Mesothelial cell of epicardium (in vitro differentiated cells): ENCODE data around the gene KLHL33. TPM values are rescaled to one million over a fixed set of nuclear protein-coding genes. Genes with fewer than 3 reads are reported as not detected.

Experiments used
- DNase-seq, 2 experiments: peaks; one replicate each; pipeline ENCODE4 v3.0.0; 2021; ENCODE audit warnings: low spot score in 2 of 2; ENCODE audit not compliant: unreplicated experiment in 2 of 2
- H3K27ac Mint-ChIP-seq: 2 replicates; pipeline ENCODE4 v1.8.0; 2021; ENCODE audit warnings: mixed read lengths
- H3K27me3 Mint-ChIP-seq: 2 replicates; pipeline ENCODE4 v1.8.0; 2021; ENCODE audit warnings: low read depth, mixed read lengths
- H3K36me3 Mint-ChIP-seq: 2 replicates; pipeline ENCODE4 v1.8.0; 2021; ENCODE audit warnings: mixed read lengths
- H3K4me1 Mint-ChIP-seq: 2 replicates; pipeline ENCODE4 v1.8.0; 2021; ENCODE audit warnings: mixed read lengths
- H3K4me3 Mint-ChIP-seq: 2 replicates; pipeline ENCODE4 v1.8.0; 2021; ENCODE audit warnings: mild to moderate bottlenecking, moderate library complexity, mixed read lengths
- H3K9me3 Mint-ChIP-seq: 2 replicates; pipeline ENCODE4 v1.8.0; 2021; ENCODE audit warnings: mixed read lengths
- CTCF ChIP-seq: fragments of 200-600 bp; sonication (generic); IDR thresholded peaks from one replicate; pipeline ENCODE4 v1.5.0; 2021; ENCODE audit warnings: antibody characterized with exemption; ENCODE audit not compliant: unreplicated experiment
- total RNA-seq: library from RNA; stranded (reverse); gene quantifications from 3 replicates; pipeline ENCODE4 v1.2.1, GENCODE V29; 2021

KLHL33 gene
- total RNA-seq, 1 donor from 2014 or later, result 0.13 TPM

GRCh38 chr14:20429801-20430669 lies 5.9 kb downstream of the KLHL33 start:
- Mint-ChIP-seq H3K4me1 (no peaks in the 10 kb centered on the region), H3K27me3 (peaks cover 5% of the 10 kb centered on the region), H3K36me3 (no peaks in the 10 kb centered on the region), H3K4me3 (no peak overlapping the region), H3K27ac (no peak overlapping the region), H3K9me3 (no peaks in the 10 kb centered on the region)
- TF ChIP-seq CTCF, result no peak
- no peak for DNase-seq

DNA sequence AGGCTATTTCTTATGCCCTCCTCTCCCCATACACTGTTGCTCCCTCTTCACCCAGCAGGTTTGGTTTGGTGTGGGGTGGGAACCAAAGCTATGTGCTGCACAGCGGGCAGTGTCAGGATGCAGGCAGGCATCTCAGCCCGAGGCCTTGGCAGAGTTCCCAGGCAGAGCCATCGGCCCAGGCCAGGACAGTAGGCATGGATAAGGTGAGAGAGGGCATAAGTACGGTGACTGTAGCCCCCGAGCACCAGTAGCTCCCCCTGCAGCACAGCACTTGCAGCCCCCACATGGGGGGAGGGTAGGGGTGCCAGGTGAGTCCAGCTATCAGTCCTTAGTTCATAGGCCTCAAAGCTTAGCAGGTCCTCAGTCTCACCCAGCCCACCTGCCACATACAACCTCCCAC lies 7.2 kb downstream of the KLHL33 start:
- Mint-ChIP-seq H3K36me3 (no peaks in the 10 kb centered on the region), H3K9me3 (no peaks in the 10 kb centered on the region), H3K4me1 (no peaks in the 10 kb centered on the region), H3K27me3 (peaks cover 2% of the 10 kb centered on the region), H3K4me3 (no peak overlapping the region), H3K27ac (no peak overlapping the region)
- no peak for DNase-seq
- TF ChIP-seq CTCF, result no peak

DNA sequence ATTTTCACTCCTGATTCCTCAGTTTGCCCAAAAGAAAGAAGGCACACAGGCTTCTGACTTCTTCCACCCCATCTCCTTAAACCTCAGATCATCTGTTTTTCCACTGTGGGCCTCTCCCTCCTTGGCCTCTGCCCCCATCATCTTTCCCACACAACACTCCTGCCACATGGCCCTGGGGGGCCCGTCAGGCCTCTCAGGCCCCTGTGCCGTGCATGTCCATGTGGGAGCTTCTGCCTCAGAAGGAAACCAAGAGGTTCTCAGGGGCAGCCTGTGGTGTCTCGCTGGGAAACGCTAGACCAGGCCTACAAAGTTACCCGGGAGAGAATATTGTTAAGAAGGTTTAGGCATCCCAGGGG lies 8.0 kb downstream of the KLHL33 start:
- Mint-ChIP-seq H3K4me3 (no peak overlapping the region), H3K27me3 (no peaks in the 10 kb centered on the region), H3K4me1 (no peaks in the 10 kb centered on the region), H3K36me3 (no peaks in the 10 kb centered on the region), H3K9me3 (no peaks in the 10 kb centered on the region), H3K27ac (no peak overlapping the region)
- no peak for DNase-seq
- TF ChIP-seq CTCF, result no peak

- no peak overlapping the region for H3K4me3 Mint-ChIP-seq
- H3K4me1 Mint-ChIP-seq, result no peaks in the 10 kb centered on the region
These were observed 8.5 kb downstream of the KLHL33 start for GRCh38 chr14:20427231-20428009.

GRCh38 chr14:20424851-20425250 lies 11.1 kb downstream of the KLHL33 start:
- Mint-ChIP-seq H3K27me3 (no peaks in the 10 kb centered on the region), H3K4me3 (no peak overlapping the region), H3K4me1 (no peaks in the 10 kb centered on the region), H3K9me3 (no peaks in the 10 kb centered on the region), H3K36me3 (no peaks in the 10 kb centered on the region), H3K27ac (no peak overlapping the region)
- no peak for TF ChIP-seq CTCF
- DNase-seq, result no peak

More at GRCh38 chr14:20427231-20428009, 8.5 kb downstream of the KLHL33 start:
- Mint-ChIP-seq H3K9me3 (no peaks in the 10 kb centered on the region), H3K27ac (no peak overlapping the region), H3K27me3 (no peaks in the 10 kb centered on the region), H3K36me3 (no peaks in the 10 kb centered on the region)
- no peak for TF ChIP-seq CTCF
- no peak for DNase-seq
